GM21367 (cell line): ENCODE measurements around the gene PLCB1.

Experiments
- ATAC-seq: cut with Tn5 transposase; IDR thresholded peaks from one replicate; pipeline ENCODE4 v1.9.1; 2021; ENCODE audit not compliant: unreplicated experiment

PLCB1 gene

GRCh38 chr20:8210749-8211148 lies 78.7 kb downstream of the PLCB1 start:
- no peak for ATAC-seq

GRCh38 chr20:8212286-8212685 lies 80.2 kb downstream of the PLCB1 start:
- no peak for ATAC-seq

- no peak for ATAC-seq
Observed at GRCh38 chr20:8213270-8213669, 81.2 kb downstream of the PLCB1 start.

- peak; percentile 88 for ATAC-seq
Observed at GRCh38 chr20:8213831-8214587, 81.9 kb downstream of the PLCB1 start.

GRCh38 chr20:8215361-8215781 lies 83.3 kb downstream of the PLCB1 start:
- no peak for ATAC-seq

- ATAC-seq, result no peak
Observed at GRCh38 chr20:8216375-8217200, 84.5 kb downstream of the PLCB1 start.

- no peak for ATAC-seq
Observed at GRCh38 chr20:8218861-8219260, 86.8 kb downstream of the PLCB1 start.

GRCh38 chr20:8219403-8219802 lies 87.3 kb downstream of the PLCB1 start:
- ATAC-seq, result no peak

GRCh38 chr20:8220716-8221115 lies 88.7 kb downstream of the PLCB1 start:
- no peak for ATAC-seq

- peak; percentile 63 for ATAC-seq
Observed at GRCh38 chr20:8221887-8222419, 89.9 kb downstream of the PLCB1 start.

- no peak for ATAC-seq
Observed at GRCh38 chr20:8223091-8223870, 91.2 kb downstream of the PLCB1 start.

GRCh38 chr20:8225658-8226057 lies 93.6 kb downstream of the PLCB1 start:
- no peak for ATAC-seq

- no peak for ATAC-seq
Observed at GRCh38 chr20:8226106-8226505, 94.0 kb downstream of the PLCB1 start.

- ATAC-seq, result no peak
Observed at GRCh38 chr20:8227293-8227692, 95.2 kb downstream of the PLCB1 start.

- ATAC-seq, result peak; percentile 52
Observed at GRCh38 chr20:8228315-8228714, 96.2 kb downstream of the PLCB1 start.

- no peak for ATAC-seq
Observed at GRCh38 chr20:8229090-8229489, 97.0 kb downstream of the PLCB1 start.

- ATAC-seq, result no peak
Observed at GRCh38 chr20:8231038-8231437, 99.0 kb downstream of the PLCB1 start.

GRCh38 chr20:8232332-8232731 lies 100.3 kb downstream of the PLCB1 start:
- no peak for ATAC-seq

GRCh38 chr20:8234580-8234979 lies 102.5 kb downstream of the PLCB1 start:
- no peak for ATAC-seq

GRCh38 chr20:8242066-8242465 lies 110.0 kb downstream of the PLCB1 start:
- no peak for ATAC-seq
